CD4-positive, alpha-beta T cell treated with Interleukin-15 for 1 hour (primary cell): ENCODE measurements around the gene E2F8.

ENCODE experiments used
- DNase-seq: peaks from one replicate; pipeline ENCODE4 v3.0.0-alpha.2; 2020

The E2F8 gene

GRCh38 chr11:19181531-19182261 is 59.0 kb downstream of the E2F8 start:
- DNase-seq, result no peak

GRCh38 chr11:19176629-19177186 is 64.0 kb downstream of the E2F8 start:
- no peak for DNase-seq
